T-helper 1 cell (primary cell): ENCODE data around the gene BSND.
"Not testable (repeated sequence)": the region's sequence is repeated elsewhere in the genome, so short reads cannot be mapped to it uniquely, and the experiment has no call there.

Experiments
- DNase-seq, 5 donors: peaks; one replicate each; pipeline ENCODE4 v3.0.0-alpha.2; 2012 to 2020
- total RNA-seq, 4 donors: gene quantifications; one replicate each; lab custom pipeline; 2026; lab: John Stamatoyannopoulos, UW

Gene BSND
- total RNA-seq, result 0 to 0.08 (median 0) reads per million in 4 donors

DNA sequence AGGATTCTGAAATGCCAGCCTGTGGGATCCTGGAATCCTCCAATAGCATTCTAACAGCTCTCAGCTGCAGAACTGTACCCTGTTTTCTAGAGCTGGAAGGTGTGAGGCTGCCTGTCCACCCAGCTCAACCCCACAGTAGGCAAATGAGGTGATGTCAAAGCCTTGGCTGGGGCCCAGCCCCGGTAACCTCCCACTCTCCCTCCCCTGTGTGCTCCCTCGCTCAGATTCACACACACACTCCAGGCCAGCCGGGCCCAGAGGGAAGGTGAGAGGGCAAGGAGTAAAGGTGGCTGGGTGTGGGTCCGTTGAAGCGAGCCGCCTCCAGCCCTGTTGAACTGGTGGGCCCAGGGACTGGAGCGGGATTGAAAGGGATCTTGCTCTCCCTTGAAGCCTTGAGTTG is at the start of gene BSND:
Gene BSND, plus strand, starts transcription at position 257 of the 400 bp plus-strand sequence. CDS start 254 bp downstream, outside the sequence.
- no peak for DNase-seq

DNA sequence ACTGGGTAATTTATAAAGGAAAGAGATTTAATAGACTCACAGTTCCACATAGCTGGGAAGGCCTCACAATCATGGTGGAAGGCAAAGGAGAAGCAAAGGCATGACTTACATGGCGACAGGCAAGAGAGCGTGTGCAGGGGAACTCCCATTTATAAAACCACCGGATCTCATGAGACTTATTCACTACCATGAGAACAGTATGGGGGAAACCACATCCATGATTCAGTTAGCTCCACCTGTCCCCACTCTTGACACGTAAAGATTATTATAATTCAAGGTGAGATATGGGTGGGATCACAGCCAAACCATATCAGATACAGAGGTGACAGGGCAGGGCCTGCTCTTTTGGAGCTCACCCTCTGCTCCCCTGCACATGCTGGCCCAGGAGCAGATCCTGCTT is 49.7 kb upstream of the BSND start:
- DNase-seq, result no peak

DNA sequence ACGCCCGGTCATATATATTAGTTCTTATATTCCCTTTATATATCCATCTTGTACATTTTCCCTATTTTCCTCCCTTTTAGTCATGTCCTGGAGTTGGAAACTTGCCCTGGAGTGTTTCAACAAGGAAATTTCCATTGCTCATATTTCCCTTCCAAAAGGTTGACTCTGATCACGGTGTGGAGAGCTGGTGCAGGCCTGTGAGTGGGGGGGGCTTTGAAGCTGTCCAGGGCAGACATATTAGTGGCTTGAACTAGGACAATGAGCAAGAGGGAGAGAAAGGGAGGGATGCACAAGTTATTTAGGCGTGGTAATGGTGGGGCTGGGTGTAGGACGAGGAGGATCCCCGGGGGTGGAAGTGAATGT is 48.7 kb upstream of the BSND start:
- DNase-seq, result no peak

DNA sequence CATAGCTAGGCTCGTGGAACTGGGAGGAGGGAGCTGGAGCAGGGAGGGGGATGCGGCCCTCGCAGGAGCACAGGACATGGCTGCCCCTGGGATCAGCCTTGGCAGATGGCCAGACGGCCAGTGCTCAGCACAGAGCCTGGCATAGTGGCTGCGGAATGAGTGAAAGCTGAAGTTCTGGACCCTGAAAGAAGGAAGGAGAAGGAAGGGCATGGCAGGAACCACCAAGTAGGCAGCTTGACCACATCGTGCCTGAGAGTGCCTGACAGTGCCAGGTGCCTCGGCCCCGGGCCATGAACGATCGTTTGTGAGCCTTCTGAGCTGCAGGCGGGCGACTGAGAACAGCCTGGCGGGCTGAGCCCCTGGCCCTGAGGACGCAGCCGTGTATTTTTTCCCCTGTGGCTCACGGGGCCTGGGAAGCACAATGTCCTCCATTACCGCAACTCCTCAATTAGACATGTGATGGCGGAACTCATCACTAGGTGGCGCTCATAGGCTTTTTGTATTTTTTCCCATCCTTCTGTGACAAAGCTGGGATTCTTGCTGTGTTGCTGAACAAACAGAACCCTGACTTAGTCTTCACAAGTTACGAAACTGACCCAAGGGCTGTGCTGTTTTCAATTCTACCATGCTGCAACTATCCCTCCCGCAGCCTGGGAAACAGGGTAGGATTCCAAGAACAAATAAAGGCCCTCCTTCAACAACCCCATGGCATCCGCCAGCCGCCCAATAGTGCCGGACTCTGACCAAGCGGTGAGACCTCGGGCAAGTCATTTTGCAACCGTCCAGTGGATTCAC is 48.2 kb upstream of the BSND start:
- DNase-seq, result peak in 3 of 5 donors; percentile 6 to 53 (median 25)

DNA sequence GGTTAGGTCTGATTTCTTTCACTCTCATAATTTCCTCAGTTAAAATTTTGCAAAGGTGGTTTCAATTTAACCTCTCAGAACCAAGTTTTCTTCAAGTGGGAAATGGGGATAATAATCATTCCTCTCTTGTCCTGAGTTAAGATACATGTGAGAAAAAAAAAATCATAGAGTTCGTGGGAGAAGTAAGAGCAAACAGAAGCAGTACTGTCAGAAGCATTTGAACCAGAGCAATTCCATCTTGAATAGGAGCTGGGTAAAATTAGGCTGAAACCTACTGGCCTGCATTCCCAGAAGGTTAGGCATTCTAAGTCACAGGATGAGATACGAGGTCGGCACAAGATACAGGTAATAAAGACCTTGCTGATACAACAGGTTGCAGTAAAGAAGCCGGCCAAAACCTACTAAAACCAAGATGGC is 46.9 kb upstream of the BSND start:
- no peak for DNase-seq

DNA sequence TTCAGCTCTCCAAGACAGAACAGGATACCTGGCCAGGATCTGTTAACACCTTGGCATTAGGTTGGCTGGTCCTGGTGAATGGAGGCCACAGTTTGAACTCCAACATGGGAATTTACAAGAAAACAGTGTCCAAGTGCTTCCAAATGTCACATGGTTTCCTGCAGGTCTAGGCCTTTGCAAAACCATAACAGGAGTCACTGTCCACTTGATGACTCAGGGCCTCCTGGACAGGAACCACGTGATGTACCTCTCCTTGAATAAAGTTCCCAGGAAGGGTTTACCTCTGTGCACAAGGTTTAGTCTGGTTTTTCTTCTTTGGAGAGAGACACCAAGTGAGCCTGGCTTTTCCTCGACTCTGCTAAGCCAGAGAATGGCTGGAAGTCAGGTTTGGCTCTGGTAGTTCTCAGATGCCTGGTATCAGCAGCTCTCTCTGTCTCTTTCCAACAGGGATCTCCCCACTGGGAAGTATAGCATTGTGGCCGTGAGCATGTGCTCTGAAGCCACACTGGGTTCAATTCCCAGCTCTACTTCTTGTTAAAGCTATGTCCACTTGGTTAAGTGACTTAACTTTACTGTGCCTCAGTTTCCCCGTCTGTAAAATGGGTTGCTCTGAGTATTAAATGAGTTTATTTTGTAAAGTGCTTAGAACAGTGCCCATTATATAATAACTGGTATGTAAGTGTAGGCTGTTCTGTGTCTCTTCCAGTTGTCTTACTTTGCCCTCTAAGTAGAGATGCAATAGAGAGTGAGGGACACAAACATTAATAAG is 45.6 kb upstream of the BSND start:
- DNase-seq, result no peak

DNA sequence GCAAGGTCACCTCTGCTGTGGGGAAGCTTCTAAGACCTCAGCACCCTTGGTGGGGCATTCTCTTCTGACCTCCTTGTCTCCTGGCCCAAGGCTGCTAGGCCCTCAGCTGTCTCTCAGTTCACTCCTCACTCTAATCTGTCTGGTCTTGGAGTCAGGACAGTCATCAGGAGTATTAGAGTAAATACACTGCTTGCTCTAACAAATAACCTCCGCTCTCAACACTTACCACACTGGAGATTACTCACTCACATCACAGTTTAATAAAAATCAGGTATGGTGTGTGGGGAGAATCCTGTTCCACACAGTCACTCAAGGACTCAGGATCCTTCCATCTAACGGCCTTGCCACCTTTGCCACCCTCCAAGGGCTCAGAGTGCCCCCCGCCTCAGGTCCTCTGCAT is 44.9 kb upstream of the BSND start:
- DNase-seq, result no peak

DNA sequence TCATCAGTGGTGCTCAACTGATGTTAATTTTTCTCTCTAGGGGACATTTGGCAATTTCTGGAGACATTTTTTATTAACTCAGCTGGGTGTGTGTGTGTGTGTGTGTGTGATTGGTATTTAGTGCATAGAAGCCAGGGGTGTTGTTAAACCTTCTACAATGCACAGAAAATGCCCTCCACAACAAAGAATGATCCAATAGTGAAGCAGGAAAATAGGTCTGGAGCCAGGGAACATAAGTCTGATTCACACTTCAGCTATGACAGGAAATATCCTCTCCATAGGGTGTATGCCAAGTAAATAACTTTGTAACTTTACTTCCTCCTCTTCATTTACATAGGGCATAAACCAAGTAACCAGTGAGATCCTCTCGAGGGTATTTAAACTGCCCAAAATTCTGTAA is 43.4 kb upstream of the BSND start:
- DNase-seq, result no peak

DNA sequence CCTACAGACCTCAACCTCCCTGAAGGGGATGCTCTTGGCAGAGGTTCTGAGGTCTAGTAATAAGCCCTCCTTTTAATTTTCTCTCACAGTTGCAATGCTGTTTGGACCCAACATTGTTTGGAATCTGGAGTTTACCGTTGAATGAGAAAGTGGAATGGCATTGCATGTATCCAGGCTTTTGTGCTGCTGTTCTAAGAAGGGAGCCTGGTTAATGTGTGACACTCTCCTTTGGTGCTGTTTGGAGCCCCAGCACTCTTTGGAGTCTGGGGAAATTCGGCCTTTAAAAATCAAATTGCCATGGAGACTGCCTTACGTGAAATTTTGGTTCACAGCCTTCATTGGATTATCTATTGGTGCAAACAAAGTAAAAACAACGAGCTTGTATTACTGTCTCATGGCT is 42.0 kb upstream of the BSND start:
- DNase-seq, result no peak

DNA sequence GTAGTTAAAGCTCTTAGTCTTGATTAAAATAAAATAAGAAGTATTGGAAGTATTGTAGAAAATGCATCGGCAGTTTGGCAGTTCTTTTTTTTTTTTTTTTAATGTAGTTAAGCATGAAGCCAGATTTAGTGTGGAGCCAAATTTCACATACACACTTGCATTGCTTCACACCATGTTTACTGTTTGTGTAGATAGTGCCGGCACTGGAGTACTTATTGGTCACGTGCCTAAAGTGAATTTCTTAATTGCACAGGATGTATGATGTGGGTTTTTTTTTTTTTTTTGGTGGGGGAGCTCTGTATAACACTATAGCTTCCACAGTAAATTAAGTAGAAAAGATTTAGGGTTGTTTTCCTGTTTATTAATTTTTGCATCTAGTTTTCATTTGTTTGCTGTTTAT is 39.5 kb upstream of the BSND start:
- DNase-seq, result no peak

DNA sequence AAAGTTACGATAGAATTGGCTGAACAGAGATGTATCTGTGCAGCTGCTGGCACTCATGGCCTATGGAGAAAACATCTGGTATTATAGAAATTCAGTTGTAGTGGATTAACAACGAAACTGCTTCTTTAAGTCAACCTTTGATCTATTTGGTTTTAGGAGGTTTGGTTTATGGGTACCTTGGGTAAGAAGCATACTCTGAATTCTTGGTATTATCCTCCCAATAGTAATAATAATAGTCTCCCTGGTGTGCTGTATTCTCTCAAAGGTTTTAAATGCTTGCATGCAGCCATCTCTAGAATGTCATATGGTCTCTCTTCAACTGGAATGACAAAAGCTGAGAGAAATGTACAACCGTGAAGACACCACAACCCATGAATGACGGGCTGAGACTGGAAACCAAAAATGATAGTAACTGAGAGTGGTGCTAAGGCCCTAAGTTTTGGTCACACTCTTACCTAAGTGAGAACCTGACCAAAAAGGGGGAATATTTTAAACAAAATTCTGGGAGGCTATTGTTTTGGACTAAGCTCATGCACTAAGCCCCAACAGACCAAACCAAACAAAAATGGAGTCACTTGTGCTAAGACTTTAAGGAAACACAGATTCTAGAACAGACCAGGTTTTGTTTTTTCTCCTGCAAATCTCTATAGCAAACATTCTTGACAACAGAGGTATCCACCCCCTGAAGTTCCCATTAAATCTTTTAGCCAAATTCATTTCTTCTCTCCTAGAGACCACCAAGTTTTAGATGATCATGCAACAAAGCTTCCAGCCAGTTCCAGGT is 35.9 kb upstream of the BSND start:
- DNase-seq, result peak in 1 of 5 donors; percentile 14

DNA sequence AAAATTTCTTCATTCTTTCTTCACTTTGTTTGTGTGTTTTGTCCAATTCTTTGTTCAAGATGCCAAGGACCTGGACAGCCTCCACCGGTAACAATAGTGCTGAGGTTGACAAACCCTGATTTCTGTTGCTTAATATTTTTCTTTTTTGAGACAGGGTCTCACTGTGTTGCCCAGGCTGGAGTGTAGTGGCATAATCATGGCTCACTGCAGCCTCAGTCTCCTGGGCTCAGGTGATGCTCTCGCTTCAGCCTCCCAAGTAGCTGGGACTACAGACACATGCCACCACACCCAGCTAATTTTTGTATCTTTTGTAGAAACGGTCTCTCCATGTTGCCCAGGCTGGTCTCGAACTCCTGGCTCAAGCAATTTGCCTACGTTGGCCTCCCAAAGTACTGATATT is 34.9 kb upstream of the BSND start:
- not testable (repeated sequence) for DNase-seq

DNA sequence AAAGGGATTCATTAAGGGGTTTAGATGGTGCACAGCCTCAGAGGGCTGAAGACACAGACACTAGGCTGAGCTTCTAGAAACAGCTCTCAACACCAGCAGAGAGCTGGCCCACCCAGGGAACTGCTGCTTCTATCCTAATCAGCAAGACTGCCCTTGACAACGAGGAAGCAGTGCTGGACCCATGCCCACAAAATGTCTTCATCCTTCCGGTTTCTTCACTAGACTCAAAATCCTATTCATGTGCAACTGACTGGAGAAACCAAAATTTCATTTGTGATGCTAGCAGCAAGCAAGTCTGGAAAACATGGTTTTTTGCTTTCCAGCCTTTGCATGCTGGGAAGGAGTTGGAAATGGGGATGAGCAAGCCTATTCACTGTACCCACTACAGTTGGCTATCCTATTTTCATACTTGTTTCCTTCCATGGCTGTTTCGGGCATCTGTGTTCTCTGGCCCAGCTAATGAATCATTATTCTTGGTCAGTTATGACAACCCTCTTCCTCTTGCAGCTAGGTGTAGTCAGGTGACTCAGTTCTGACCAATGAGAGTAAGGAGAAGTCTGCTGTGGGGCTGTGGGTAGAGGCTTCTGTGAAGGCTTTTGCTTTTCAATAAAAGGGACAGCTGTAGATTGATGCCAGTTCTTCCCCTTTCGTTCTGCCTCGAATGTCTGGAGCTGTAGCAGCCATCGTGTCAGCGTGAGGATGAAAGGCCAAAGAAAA is 33.0 kb upstream of the BSND start:
- DNase-seq, result peak in 1 of 5 donors; percentile 28

DNA sequence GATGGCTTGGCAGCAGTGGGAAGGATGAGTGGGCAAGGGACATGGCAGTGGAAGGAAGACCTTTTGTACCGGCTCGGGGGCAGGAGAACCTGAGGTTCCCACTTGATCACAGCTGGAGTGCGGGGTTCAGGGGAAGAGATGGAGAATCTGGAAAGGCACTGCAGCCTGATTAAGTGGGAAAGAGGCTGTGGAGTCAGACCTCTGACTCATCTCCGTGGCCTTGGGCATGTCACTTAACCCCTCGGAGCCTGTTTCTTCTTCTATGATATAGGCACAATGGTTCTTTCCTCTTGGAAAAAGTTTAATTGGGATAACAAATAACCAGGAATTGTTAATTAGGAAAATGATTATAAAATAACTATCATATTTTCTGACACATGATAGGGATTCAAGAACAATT is 31.4 kb upstream of the BSND start:
- no peak for DNase-seq

DNA sequence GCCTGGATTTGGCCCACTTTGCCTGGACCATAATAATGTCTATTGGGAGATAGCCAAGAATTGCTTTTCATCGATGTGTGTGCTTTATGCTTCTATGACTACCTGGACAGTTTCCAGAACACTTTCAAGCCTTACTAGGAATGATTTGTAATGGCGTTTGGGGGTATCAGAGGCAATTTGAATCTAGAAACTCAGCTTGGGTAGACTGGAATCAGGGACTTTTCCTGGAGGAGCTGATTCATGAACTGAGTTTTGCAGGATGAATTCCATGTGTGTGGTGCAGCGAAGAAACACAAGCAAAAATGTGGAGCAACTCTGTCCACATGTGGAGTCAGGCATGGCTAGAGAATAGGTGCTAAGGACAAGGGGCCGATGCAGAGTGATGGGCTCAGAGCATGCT is 30.2 kb upstream of the BSND start:
- no peak for DNase-seq

DNA sequence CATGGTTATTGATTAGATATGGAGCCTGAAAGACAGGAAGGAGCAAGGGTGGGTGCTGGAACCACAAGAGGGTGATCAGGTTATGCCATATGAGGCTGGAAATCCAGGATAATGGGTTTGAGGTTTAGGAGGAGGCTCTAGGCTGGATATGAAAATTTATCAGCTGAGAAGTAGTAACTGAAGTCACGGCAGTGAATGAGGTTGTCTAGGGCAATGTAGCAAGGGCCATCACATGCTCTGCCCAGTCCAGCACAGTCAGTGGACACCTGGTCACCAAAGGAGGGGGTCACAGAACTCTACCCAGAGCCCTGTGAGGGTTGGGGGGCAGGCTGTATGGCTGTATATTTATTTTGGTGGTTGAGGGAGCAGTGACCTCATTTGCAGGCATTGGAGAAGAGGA is 28.9 kb upstream of the BSND start:
- DNase-seq, result no peak

DNA sequence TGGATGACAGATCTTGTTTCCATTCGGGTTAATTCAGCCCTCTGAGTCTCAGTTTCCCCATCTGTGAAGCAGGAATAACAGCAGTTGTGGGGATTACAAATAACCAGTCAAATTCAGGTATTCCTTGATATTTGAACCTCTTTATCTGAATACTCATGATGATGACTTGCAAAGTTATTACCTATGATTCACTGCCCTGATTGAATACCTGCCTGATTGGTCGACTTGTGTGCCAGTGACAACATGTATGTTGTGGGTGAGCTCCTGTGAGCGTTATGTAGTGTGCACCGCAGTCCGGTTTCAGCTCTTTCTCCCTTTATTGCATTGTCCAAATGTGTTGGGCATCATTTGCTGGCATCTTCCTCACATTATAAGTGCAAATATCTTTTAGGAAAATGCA is 27.8 kb upstream of the BSND start:
- no peak for DNase-seq

DNA sequence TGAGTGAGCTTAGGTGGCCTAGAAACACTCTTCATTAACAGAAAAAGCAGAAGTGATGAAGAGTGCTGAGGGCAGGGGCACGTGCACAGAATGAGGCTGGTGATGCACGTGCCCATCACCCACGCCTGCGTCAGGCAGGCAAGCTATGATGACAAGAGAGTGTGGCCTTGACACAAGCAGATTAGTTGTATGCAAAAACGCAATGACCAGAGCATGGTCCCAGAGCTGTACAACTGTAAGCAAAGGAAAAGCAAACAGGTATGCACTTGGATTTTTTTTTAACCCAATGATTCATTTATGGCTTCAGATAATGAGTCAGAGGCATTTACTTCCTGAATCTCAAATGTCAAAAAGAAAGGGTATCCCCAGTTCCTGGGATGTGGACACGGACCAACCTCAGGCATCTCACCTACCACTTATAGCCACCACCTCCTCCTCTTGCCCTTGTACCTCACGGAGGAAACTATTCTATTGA is 27.4 kb upstream of the BSND start:
- DNase-seq, result peak in 1 of 5 donors; percentile 18

DNA sequence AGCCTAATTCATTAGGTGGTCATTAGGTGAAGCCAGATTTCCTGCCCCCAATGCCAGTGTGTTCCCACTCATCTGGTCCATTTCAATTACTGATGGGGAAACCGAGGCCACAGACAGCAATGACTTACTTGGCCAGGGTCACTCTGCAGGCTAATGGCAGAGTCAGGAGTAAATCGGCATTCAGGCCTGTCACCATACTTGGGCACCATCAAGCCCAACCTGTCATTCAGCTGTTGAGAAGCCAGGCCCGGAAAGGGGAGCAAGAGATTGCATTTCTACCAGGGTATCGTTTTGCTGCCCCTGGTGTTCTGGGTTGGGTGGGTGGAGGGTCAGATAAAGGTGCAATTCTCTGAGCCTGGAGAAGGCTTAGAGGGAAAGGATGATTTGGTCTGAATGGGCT is 26.3 kb upstream of the BSND start:
- DNase-seq, result no peak

DNA sequence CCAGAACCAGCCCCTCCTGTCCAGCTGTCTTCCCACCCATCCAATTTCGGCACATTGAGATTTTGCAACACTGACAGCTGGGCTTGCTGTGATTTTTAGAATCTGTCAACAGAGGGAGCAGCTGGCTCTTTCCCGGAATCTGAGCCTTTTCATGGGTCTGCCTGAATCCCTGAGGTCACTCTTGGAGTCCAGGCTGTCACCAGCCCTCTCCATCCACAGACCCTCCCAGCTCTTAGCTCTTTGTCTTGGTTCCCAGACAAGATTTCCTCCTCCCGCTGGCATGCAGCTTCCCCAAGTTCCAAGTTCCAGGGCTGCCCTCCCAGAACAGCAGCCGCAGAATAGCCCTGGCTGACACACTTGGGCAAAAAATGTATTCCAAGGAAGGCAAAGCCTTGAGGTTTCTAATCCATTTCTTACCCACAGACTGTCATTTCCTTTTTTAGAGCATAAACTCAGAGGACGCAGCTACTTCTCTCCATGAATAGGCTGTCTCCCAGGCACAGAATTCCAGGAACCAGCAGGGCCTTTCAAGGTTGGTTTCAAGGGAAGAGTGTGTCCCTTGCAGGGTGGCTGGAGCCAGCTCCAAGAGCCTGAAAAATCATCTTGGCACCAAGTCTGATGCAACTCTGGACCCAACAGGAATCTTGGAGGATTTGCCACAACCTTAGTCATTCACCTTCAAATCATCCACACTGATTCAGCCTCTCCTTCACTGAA is 25.4 kb upstream of the BSND start:
- no peak for DNase-seq

DNA sequence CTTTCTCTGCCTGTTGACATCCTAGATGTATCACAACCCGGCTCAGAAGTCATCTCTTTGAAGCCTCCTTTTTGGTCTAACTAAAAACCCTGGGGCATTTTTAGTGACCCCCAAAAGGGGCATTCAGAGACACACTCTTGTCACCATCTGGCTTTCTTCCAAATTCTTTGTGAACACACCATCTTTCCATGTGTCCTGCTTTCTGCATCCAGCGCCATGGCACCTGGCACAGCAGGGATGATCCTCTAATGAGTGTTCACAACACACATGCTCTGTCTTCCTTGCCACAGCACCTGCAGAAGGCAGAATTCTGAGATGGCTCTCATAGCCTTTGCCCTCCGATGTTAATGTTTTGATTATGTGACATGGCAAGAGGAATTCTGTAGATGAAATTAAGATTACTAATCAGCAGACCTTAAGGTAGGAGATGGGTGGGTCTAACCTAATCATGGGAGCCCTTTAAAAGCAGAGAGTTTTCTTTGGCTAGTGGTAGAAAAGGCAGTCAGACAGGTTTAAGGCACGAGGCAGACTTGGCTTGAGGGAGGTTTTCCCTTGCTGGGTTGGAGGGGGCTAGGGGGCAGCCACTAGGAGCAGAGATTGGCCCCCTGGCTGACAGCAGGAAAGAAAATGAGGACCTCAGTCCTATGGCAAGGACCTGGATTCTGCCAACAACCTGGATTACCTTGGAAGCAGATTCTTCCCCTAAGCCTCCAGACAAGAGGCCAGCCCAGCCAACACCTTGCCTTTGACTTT is 23.2 kb upstream of the BSND start:
- no peak for DNase-seq
